Subcutaneous adipose tissue (tissue), 4 donors: Measurements from ENCODE around the gene TTC28. TPM values are rescaled to one million over a fixed set of nuclear protein-coding genes. Genes with fewer than 3 reads are reported as not detected.

Experiments
- CTCF ChIP-seq: fragments of 450-650 bp; IDR thresholded peaks from one replicate; pipeline ENCODE4 v1.5.1; 2016; ENCODE audit warnings: low read depth, mild to moderate bottlenecking, control low read depth, antibody characterized with exemption, moderate library complexity
- total RNA-seq, 4 donors: library from RNA; depleted of rRNA; stranded (reverse); fragments of >200 nt; gene quantifications; one replicate each; pipeline ENCODE4 v1.1.0, GENCODE V29; 2016

The TTC28 gene
- total RNA-seq, 4 donors from 2014 or later = 42.6 to 71.6 (median 43.4) TPM

DNA sequence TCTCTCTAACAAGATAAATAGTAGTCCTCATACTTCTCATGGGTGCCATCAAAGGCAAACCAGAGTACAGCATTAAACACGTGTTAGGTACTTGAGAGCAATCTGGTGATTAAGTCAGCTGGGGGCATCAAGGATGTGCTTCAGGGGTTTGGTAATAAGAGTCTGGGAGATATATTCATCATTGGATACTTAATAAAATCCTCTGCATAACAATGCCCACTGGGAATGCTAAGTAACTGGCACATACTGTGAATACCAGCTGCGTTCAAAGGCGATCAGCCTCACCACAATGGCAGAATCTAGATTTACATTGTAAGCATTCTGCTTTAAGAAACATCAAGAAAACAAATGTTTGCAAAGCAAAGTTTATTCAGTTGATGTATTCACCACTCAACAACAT, 492.0 kb downstream of the TTC28 start:
- TF ChIP-seq CTCF = no peak

GRCh38 chr22:28186641-28187040, 493.0 kb downstream of the TTC28 start:
- TF ChIP-seq CTCF = no peak

GRCh38 chr22:28185130-28185529, 494.5 kb downstream of the TTC28 start:
- TF ChIP-seq CTCF = no peak

GRCh38 chr22:28183078-28183860, 496.4 kb downstream of the TTC28 start:
- no peak for TF ChIP-seq CTCF

- no peak for TF ChIP-seq CTCF
Measured at GRCh38 chr22:28180804-28181731, 498.6 kb downstream of the TTC28 start.

DNA sequence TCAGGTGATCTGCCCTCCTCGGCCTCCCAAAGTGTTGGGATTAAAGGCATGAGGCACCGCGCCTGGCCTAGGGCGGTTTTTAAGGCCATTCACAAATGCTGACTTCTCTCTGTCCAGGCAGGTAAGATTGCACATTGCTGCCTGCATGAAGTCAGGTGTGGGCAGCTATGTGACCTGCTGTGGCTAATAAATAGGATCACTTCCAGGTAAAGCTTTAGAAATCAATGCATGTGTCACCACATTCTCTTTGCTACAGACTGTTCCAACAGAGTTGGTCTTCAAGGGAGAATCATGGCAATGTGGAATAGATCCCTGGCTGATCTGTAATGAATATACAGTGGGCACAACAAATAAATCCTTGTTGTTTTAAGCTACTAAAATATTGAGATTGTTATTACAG, 500.2 kb downstream of the TTC28 start:
- no peak for TF ChIP-seq CTCF
